Hepatocyte (in vitro differentiated cells): ENCODE results near the gene HCLS1. TPM values are rescaled to one million over a fixed set of nuclear protein-coding genes. Genes with fewer than 3 reads are reported as not detected.

Source experiments
- DNase-seq: peaks from one replicate; pipeline ENCODE4 v3.0.0-alpha.2; 2016; ENCODE audit warnings: low spot score
- H2AFZ ChIP-seq: fragments of 200-600 bp; sonication (generic); 2 replicates; pipeline ENCODE4 v1.6.0; 2016; ENCODE audit warnings: antibody characterized with exemption, mild to moderate bottlenecking
- H3K27ac ChIP-seq: fragments of 200-600 bp; sonication (generic); 2 replicates; pipeline ENCODE4 v1.5.1; 2016; ENCODE audit warnings: mild to moderate bottlenecking
- H3K27me3 ChIP-seq: fragments of 200-600 bp; sonication (generic); 2 replicates; pipeline ENCODE4 v1.6.1; 2016
- H3K36me3 ChIP-seq: fragments of 200-600 bp; sonication (generic); replicated peaks from 2 replicates; pipeline ENCODE4 v1.5.1; 2016; ENCODE audit warnings: low read depth; ENCODE audit not compliant: insufficient read depth
- H3K4me1 ChIP-seq: fragments of 200-600 bp; sonication (generic); 2 replicates; pipeline ENCODE4 v1.5.1; 2016; ENCODE audit warnings: mild to moderate bottlenecking, moderate library complexity; ENCODE audit not compliant: insufficient read depth
- H3K4me2 ChIP-seq: fragments of 200-600 bp; sonication (generic); 2 replicates; pipeline ENCODE4 v1.6.0; 2016
- H3K4me3 ChIP-seq: fragments of 200-600 bp; sonication (generic); 2 replicates; pipeline ENCODE4 v1.5.1; 2016; ENCODE audit warnings: mild to moderate bottlenecking
- H3K79me2 ChIP-seq: fragments of 200-600 bp; sonication (generic); 2 replicates; pipeline ENCODE4 v1.6.0; 2017; ENCODE audit warnings: mild to moderate bottlenecking
- H3K9me2 ChIP-seq: fragments of 200-600 bp; sonication (generic); replicated peaks from 2 replicates; pipeline ENCODE4 v1.6.0; 2017; ENCODE audit warnings: mild to moderate bottlenecking; ENCODE audit not compliant: insufficient read depth
- H3K9me3 ChIP-seq: fragments of 200-600 bp; sonication (generic); 2 replicates; pipeline ENCODE4 v1.5.1; 2016; ENCODE audit warnings: low read depth, mild to moderate bottlenecking
- H4K20me1 ChIP-seq: fragments of 200-600 bp; sonication (generic); 2 replicates; pipeline ENCODE4 v1.6.0; 2016; ENCODE audit warnings: mild to moderate bottlenecking; ENCODE audit not compliant: insufficient read depth, poor library complexity, severe bottlenecking
- CTCF ChIP-seq: fragments of 200-600 bp; sonication (generic); IDR thresholded peaks from 2 replicates; pipeline ENCODE4 v1.5.1; 2016; ENCODE audit warnings: antibody characterized with exemption, mild to moderate bottlenecking; ENCODE audit not compliant: poor library complexity
- EZH2 ChIP-seq: fragments of 200-600 bp; sonication (generic); IDR thresholded peaks from 2 replicates; pipeline ENCODE4 v1.6.1; 2016; ENCODE audit warnings: antibody characterized with exemption, mild to moderate bottlenecking, borderline replicate concordance
- EZH2phosphoT487 ChIP-seq: fragments of 200-600 bp; sonication (generic); IDR thresholded peaks from one replicate; pipeline ENCODE4 v1.6.1; 2018; ENCODE audit warnings: antibody characterized with exemption, mild to moderate bottlenecking, low read depth, moderate library complexity; ENCODE audit not compliant: unreplicated experiment, severe bottlenecking
- WGBS: methylation state at CpG from one replicate; pipeline ENCODE4 v1.1.6; 2016; ENCODE audit warnings: low lambda C conversion rate; ENCODE audit errors: missing lambda C conversion rate; 5-methylcytosine and 5-hydroxymethylcytosine counted together
- polyA plus RNA-seq: library from polyadenylated mRNA; unstranded; fragments of >200 nt; fragmentation: Nextera tagmentation; extraction: Ambion mirVana; gene quantifications from 2 replicates; pipeline ENCODE4 v1.2.1, GENCODE V29; 2016
- total RNA-seq: library from RNA; depleted of rRNA; stranded (reverse); fragments of >200 nt; gene quantifications from 2 replicates; pipeline ENCODE4 v1.2.3, GENCODE V29; 2014

HCLS1 gene
- total RNA-seq (1.3 TPM in 2 replicates), polyA plus RNA-seq (1.1 TPM in 1 of 2 replicates, not detected in the other)

- no peaks in the 10 kb centered on the region for H4K20me1 ChIP-seq
- 91% methylated on average over 9 of the region's 9 CpGs for WGBS
- no peaks in the 10 kb centered on the region for H3K79me2 ChIP-seq
- no peak within 1 kb of the TSS for H2AFZ ChIP-seq
- no peaks in the 10 kb centered on the region for H3K4me1 ChIP-seq
- DNase-seq = no peak
- no peak within 1 kb of the TSS for H3K4me3 ChIP-seq
- no peaks in the 10 kb centered on the region for H3K27me3 ChIP-seq
- H3K36me3 ChIP-seq = peaks cover 3% of the 10 kb centered on the region
- H3K27ac ChIP-seq = peak within 1 kb of the TSS; percentile 40
- no peaks in the 10 kb centered on the region for H3K9me2 ChIP-seq
- TF ChIP-seq CTCF = no peak
- TF ChIP-seq EZH2 = no peak
- no peak for TF ChIP-seq EZH2phosphoT487
- H3K4me2 ChIP-seq = no peak within 1 kb of the TSS
- H3K9me3 ChIP-seq = no peaks in the 10 kb centered on the region
These were observed at the start of gene HCLS1 for GRCh38 chr3:121660356-121661171. HCLS1 (minus strand) TSS chr3:121660903; CDS start chr3:121658347, 2,556 bp downstream.

GRCh38 chr3:121710347-121710746 lies 49.6 kb upstream of the HCLS1 start:
- 100% methylated on average over 1 of the region's 1 CpG for WGBS
- Histone ChIP-seq H3K36me3 (peaks cover 6% of the 10 kb centered on the region), H3K9me3 (no peaks in the 10 kb centered on the region), H3K4me3 (no peak overlapping the region), H3K4me2 (no peak overlapping the region), H3K27ac (no peak overlapping the region), H3K4me1 (no peaks in the 10 kb centered on the region), H4K20me1 (no peaks in the 10 kb centered on the region), H3K79me2 (peaks cover 7% of the 10 kb centered on the region), H2AFZ (no peak overlapping the region), H3K9me2 (no peaks in the 10 kb centered on the region), H3K27me3 (no peaks in the 10 kb centered on the region)
- no peak for DNase-seq
- TF ChIP-seq EZH2phosphoT487 (no peak), EZH2 (no peak), CTCF (no peak)

- H3K4me2 ChIP-seq = no peak overlapping the region
- H3K36me3 ChIP-seq = no peaks in the 10 kb centered on the region
These were observed 47.0 kb upstream of the HCLS1 start for GRCh38 chr3:121707531-121708273.

More at GRCh38 chr3:121707531-121708273, 47.0 kb upstream of the HCLS1 start:
- H2AFZ ChIP-seq = no peak overlapping the region
- H3K4me1 ChIP-seq = no peaks in the 10 kb centered on the region
- no peak overlapping the region for H3K4me3 ChIP-seq
- DNase-seq = no peak
- H3K9me2 ChIP-seq = no peaks in the 10 kb centered on the region
- no peaks in the 10 kb centered on the region for H3K9me3 ChIP-seq
- peaks cover 17% of the 10 kb centered on the region for H3K79me2 ChIP-seq
- TF ChIP-seq EZH2 (no peak), CTCF (no peak), EZH2phosphoT487 (no peak)
- 97% methylated on average over 2 of the region's 2 CpGs for WGBS
- no peaks in the 10 kb centered on the region for H4K20me1 ChIP-seq
- no peaks in the 10 kb centered on the region for H3K27me3 ChIP-seq
- H3K27ac ChIP-seq = no peak overlapping the region
